GM21825 (cell line): ENCODE data around the gene SLC25A11.
A peak's percentile ranks its signal among the peaks of the same experiment; 100 is the strongest.

Experiments used
- ATAC-seq: cut with Tn5 transposase; IDR thresholded peaks from one replicate; pipeline ENCODE4 v1.9.1; 2021; ENCODE audit warnings: mild to moderate bottlenecking, moderate library complexity; ENCODE audit not compliant: unreplicated experiment

SLC25A11 gene, protein sequence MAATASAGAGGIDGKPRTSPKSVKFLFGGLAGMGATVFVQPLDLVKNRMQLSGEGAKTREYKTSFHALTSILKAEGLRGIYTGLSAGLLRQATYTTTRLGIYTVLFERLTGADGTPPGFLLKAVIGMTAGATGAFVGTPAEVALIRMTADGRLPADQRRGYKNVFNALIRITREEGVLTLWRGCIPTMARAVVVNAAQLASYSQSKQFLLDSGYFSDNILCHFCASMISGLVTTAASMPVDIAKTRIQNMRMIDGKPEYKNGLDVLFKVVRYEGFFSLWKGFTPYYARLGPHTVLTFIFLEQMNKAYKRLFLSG

DNA sequence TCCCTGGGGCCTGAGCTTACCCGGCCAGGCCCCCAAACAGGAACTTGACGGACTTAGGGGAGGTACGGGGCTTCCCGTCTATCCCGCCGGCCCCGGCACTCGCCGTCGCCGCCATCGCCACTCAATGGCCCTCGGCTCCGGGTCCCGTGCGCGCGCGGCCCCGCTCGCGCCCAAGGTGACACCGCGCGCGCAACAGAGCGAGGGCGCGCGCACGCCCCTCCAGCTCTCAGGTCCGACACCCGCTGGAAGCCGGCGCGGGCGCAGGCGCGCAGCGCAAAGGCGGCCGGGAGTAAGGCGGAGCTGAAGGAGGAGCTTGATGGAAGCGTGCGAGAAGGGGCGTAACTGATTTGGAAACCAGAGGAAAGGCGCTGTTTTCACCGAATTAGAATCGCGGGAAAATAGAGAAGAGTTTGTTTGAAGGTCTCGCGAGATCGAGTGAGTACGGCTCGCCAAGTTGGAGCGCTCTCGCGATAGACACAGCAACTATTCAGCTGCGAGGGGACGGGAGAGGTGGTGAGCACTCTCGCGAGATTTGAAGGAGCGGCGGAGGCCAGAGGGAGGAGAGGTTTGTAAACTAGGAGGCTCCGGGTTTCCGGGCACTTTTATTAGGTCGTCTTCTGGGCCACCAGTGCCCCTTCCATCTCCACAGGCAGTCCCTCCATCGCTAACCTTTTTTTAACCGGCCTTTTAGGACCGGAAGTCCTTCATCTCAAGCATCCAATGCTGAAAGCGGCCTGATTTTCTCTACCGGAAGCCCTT, at the start of gene SLC25A11, which contains the start of gene RNF167:
Gene SLC25A11 (minus strand): TSS at position 251 of the 759 bp plus-strand sequence. CDS start 136 bp downstream, at position 115.
Gene RNF167 (plus strand): TSS at position 473 of the 759 bp plus-strand sequence. CDS start 642 bp downstream, outside the sequence.
- peak; percentile 64 for ATAC-seq

DNA sequence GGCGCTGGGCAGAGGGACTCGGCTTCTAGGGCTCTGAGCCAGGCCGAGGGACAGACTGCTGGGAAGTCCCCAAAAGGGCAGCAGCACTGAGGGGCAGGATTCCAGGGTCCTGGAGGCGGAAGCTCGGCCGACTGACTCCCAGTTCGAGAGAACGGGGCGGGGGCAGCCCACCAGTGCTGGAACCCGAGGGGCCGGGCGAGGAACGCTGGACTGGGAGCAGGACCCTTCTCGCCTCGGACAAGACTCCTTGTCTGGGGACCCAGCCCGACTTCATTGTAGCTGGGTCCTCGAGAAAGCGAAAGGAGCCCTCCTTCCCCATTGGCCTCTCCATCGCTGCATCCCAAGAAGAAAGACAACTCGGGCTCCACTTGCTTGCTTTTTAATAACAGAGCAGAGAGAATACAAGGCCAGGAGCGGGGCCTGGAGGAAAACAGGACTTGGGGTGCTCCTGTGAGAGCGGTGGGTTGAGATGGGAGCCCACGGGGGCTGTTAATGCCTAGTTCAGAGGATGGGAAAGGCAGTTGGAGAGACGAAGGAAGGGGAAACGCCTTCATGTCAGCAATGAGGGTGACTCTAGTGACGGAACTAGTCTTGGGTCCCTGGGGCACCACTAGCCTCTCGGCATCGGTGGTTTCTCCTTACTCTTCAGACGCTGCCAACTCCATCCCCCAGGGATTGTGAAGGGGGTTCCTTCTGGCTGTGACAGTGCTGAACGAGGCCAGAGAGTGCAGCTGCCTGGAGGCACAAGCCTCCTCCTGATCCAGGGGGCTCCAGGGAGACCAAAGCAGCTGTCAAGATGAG, 48.1 kb upstream of the SLC25A11 start:
- ATAC-seq = no peak

DNA sequence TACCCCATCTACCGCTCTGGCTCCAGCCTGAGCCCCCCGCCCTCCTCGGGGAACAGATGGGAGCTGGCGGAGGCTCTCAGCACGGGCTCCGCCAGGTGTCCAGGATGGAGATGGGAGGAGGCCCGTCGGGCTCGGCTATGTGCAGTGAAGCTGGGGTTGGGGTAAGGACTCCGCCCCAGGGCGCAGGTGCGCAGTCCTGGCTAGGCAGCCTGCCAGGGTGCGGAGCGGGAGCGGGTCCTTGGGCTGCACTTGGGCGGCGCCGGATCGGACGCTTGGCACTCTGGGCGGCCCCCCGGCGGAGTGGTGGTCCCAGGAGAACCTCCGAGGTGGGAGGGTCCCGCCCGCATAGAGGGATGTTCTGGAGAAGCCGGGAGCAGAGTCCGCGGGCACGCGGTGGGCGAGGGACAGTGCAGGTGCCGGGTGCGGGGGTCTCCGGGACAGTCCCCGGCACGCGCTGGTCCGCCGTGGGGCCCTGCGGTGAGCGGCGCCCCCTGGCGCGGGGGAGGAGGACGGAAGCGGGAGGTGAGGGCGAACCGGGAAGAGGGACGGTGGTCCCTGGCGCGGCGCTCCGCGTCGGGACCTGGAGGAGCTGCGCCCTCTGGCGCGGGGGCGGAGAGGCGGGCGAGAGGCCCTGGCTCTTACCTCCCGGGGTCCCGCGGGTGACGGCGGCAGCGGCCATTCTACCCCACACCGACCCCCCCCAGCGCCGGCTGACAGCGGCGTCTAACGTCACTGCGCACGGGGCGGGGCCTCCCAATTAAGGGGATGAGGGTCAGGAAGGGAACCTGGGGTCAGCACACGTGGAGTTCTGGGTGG, 47.3 kb upstream of the SLC25A11 start, which contains the start of gene CAMTA2:
Gene CAMTA2 (minus strand): TSS at position 725 of the 816 bp plus-strand sequence. CDS start 1,453 bp downstream, outside the sequence.
- peak; percentile 61 for ATAC-seq

DNA sequence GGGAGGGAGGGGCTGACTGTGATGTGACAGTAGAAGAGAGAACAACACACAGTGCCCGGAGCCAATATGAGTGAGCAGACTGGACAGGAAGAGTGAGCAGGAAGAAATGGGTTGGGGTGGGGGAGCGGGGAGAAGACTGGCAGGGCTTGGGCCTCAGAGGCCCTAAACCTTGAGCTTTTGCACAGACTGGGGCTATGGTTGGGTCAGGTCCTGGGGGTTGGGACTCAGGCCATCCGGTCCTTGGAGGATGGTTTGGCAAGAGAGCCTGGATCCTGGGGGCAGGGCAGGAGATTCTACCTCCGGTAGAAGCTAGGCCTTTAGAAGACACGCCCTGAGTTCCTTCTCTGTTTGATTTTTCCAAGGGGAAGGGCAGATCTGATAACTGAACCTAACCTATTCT, 46.6 kb upstream of the SLC25A11 start:
- no peak for ATAC-seq

DNA sequence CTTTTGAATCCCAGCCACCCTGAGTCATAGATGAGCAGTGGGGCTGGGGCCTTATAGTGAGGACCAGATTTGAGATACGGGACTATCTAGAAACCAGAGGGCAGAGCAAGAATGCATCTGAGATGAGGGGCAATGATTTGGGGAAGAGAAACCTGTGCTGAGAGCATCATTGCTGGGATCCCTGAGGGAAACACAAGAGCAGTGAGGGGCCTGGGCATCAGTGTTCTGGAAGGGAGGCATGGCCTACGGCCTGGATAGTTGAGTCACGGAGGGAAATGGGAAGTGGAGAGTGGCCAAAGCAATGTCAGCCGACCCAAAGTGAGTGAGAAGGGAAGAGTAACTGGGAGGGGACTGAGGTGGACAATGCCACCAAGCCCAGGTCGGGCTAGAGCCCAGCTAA, 42.5 kb upstream of the SLC25A11 start:
- no peak for ATAC-seq

DNA sequence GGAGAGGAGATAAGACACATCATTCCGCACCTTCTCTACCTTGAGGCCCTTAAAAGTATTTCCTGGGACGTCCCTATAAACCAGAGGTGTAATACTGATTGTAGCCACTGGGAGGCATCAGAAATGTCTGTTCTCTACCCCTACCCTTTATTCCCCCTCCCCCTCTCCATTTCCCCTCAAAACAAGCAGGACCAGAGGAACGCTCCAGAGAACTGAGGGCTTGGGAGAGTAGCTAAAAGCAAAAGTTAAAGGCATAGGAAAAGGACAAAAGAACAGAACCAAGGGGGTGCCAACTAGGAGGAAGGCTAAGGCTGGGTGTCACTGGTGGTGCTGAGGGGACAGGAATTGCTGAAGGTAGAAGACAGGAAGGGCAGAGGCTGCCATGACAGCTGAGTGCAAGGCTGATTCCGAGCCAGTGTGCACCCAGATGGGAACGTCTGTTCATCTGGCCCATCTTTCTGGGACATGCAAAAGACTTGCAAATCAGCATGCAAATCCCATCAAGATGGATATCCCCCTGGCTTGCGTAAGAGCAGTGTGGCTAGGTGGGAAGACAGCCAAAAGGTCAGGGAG, 40.9 kb upstream of the SLC25A11 start:
- ATAC-seq = no peak

DNA sequence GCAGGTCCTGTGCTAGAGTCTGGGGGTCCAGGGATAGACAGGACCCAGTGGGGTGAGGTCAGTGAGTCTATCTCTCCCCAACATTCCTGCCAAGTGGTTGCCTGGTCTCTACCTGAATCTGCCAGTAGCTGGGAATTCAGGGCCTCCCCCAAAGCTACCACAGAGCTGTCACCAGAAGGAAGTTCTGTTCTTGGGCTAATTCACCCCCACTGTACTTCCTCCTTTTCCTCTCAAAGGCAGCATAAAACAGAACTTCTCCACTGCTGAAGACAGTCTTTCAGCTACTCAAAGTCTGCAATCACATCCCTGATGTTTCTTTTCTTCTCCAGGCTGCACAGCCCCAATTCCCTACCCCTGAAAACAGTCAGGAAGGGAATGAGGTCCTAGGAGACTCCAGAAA, 38.9 kb upstream of the SLC25A11 start:
- no peak for ATAC-seq

DNA sequence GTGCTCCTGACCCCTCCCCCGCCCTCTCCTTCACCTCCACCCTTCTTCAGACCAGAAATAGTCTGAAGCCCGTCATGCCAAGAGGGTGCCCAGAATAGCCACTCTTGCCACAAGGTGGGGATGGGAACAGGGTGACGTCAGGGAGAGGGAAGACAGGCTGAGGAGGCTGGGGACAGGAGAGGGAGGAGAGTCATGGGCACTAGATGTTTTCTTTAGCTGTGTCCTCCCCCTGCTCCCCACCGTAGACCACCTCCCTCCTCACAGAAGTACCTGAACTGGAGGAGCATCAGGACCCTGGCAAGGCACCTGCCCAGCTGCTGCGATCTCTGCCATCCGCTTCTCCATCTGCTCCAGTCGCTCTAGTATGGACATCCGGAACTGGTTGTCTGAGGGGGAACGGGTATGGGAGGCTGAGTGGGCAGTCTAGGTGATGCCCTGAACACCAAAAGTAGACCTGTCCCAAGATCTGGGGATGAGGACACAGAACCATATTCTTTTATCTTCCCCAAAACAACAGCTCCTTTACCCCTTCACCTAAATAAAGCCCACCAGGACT, 34.3 kb upstream of the SLC25A11 start:
- ATAC-seq = no peak

DNA sequence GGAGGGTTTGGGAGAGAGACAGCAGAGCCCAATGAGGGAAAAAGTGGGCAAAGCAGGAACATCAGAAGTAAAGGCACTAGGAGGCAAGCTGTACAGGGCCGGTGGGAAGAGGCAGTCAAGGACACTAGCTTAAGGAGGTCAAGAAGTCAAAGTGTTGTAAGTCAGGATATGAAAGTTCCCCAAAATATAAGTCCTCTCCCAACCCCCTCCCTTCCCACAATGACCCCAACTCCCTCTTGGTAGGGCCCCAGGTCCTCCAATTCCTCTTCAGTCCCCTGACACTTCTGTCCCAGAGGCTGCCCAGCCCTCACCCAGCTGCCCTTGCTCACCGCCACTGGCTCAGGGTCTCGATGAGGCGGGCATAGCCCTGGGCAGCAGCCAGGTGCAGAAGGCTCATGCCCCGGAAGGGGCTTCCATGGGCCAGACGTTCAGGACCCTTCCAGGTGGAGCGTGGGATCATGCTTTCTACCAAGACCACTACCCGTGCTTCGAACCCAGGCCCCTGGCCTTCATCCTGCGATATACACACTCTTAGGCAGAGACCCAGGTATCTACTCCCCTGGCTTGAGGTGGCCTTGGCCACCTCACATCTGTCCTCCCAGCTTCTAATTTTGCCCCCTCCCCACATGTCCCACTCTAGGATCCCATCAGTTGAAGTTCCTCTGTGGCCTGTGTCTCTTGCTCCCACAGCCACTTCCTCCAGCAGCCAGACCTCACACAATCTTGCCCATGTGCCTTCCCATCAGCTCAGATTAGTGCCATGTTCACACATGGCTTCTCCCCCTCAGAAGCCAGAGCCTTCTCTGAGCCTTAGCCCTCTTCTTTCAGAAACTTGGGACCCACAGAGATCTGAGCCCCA, 33.6 kb upstream of the SLC25A11 start:
- ATAC-seq = no peak

DNA sequence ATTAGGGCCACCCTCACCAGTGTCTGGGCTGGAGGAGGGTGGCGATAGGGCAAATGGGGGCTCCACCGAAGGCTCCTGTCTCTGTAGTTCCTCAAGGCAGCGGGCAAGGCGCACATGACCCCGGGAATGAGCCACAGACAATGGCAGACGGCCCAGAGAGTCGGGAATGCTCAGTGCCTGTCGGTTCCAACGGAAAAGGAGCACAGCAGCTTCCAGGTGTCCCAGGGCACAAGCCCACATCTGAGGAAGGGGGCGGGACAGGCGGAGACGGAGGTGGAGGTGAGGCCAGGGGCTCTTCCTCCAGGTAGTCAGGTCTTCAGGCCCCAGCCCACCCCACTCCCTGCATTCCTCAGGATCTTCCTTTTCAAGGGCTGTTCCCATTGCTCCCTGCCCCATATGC, 32.9 kb upstream of the SLC25A11 start:
- ATAC-seq = no peak

DNA sequence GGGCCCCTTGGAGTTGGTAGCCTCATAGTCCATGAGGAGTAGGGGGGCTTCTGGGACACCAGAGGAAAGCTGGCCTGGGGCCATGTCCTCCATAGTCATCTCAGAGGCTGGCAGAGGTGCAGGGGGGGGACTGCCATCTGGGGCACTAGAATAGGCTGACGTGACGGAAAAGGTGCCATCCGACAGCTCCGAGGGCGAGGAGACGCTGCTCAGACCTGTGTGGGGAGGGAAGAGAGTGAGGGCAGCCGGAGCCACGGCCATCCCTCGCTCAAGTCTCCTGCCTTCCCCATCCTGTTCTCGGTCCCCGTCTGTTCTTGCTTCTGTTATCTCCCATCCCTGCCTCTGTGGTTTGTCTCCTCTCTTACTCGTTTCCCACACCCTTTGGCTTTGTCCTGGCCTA, 32.5 kb upstream of the SLC25A11 start:
- ATAC-seq = no peak

DNA sequence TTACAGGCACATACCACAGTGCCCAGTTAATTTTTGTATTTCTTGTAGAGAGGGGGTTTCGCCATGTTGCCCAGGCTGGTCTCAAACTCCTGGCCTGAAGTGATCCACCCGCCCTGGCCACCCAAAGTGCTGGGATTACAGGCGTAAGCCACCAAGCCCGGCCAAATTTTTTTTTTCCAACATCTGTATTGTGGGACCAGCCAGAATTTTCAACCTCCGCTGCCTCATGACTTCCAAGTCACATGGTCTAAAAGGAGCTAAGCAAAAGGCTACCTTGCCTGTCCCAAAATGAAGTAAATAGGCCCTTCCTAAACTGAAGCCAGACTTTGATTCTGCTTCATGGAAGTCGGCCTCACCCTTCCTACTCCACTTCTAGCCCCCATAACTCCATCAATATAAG, 32.0 kb upstream of the SLC25A11 start:
- no peak for ATAC-seq

DNA sequence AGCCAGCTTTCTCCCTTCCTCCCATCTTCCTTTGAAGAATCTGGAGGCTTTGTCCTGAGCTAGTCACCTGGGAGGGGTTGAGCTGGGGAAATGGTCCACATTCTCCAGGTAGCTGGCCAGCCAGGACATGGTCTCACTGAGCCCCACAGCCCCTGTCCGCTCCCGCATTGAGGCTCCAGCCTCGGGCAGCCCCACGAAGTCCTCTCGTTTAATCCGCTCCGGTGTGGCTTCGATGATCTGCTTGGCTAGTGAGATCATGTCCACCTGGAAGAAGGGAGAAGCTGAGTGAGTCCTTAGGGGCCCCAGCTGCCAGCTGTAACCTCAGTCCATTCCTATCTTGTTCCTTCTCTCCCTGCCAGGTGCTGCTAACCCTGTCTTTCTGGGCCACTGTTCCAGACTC, 30.4 kb upstream of the SLC25A11 start:
- no peak for ATAC-seq

DNA sequence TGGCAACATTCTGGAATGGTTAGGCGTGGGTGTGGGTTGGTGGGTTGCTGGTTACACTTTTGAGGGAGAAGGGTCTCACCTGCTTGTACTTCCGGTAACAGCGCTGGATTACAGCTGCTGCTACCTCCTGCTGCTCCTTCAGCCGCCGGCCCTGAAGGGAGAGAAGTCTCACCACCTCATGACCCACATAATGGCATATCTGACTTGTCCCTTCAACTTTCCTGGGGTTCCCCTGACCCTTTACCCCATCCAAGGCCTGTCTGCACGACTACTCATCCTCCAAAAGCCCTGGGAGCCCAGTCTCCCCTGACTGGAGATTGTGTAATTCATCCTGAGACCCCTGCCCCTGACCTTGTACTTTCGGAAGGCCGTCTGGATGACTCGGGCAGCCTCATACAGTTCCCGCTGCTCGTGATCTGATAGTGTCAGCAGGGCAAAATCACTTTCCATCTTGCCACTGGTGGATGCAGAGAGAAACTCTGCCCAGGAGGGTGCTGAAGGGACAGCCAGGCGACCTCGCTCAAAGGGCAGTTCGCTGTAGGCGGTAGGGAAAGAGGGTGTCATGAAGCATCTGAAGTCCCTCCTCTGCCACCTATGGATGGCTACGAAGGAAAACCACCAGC, 29.8 kb upstream of the SLC25A11 start:
- no peak for ATAC-seq

DNA sequence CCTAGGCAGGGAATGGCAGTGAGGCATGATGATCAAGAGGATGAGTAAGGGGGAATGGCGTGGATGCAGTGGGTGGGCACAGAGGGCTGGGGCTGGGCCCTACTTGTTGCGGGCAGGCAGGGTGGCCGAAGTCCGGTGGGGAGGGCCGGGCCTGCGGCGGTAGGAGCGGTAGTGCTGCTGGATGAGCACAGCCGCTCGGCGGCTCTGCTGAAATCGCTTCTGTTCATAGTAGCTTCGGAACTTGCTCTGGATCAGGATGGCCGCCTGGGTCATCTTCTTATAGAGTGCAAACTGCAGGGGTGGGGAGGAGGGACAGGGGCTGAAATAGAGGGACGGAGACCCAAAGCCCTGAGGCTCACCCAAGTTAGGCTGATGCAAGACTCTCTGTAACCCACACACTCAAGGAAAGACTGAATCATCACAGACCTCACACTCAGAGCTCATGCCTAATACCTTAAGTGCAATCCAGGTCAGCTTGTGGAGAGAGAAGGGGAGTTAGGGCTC, 29.3 kb upstream of the SLC25A11 start:
- no peak for ATAC-seq

DNA sequence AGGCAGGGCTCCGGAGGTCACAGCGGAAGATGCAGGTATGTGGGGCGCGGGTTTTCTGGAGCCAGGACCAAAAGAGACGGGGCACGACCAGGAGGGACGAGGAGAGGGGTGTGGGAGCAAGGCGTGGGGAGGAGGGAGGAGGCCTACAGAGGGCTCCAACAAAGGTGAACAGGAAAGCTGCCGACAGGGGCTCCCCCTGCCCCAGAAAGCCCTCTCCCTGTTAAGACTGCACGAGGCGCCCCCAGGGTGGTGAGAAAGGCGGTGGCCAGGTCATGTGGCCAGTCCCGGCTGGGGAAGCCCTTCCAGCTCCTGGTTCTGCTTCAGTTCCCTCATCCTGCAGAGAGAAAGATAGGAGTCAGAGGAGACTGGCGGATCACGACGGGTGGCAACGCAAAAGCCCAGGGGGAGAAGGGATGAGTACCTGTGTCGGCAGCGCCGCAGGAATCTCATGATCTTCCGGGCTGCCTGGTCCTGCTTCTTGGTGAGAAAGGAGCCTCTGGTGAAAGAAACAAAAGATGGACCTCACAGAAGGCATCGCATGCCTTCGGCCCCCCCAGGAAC, 28.7 kb upstream of the SLC25A11 start:
- no peak for ATAC-seq

DNA sequence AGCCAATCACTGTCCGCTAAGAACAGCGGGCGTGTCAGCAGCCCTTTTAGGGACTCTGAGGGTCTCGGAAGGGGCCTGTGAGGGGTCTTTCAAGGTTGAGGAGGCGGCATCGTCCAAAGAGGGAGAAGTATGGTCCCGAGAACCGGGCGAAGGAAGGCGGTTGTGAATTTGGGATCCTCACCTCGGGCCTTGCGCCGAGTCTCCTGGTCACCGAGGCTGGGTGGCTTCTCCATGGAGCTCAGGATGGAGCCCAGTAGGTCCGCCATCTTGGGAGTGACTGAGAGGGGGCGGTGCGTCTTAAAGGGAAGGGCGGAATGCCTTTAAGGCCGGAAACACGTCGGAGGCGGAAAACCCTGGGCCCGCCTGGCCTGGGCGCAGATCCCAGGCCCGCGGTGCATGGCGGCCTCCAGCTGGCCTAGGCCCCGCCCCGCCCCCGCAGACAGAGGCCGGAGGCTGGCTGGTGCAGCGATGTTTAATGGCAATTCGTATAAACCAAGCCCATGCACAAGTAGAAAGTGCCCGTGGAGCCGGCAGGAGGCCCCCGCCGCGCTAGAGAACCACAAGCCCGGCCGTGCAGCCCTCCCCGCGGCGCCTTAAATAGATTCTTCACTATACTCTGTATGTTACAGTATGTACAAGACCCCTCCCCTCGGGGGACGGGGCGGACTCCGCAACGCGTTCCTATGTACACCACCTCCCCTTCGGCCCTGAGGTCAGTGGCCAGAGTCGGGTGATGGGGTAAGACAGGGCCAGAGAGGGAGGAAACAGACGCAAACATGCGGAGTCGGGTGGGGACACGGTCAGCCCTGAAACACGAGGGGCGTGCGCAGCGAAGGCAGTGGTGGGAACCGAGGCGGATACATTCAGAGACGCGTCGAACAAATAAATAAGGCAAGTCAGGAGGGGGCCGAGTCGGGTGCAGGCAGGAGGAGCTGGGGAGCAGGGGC, 28.0 kb upstream of the SLC25A11 start, which contains the start of gene SPAG7:
Gene SPAG7 (minus strand): TSS at position 279 of the 947 bp plus-strand sequence. CDS start 13 bp downstream, at position 266.
- ATAC-seq = peak; percentile 66
